CD4-positive, alpha-beta T cell treated with Interferon gamma for 1 hour (primary cell): ENCODE results near the gene OTOG.
A peak's percentile ranks its signal among the peaks of the same experiment; 100 is the strongest.

ENCODE experiments used
- DNase-seq: peaks from one replicate; pipeline ENCODE4 v3.0.0-alpha.2; 2020

Gene OTOG

DNA sequence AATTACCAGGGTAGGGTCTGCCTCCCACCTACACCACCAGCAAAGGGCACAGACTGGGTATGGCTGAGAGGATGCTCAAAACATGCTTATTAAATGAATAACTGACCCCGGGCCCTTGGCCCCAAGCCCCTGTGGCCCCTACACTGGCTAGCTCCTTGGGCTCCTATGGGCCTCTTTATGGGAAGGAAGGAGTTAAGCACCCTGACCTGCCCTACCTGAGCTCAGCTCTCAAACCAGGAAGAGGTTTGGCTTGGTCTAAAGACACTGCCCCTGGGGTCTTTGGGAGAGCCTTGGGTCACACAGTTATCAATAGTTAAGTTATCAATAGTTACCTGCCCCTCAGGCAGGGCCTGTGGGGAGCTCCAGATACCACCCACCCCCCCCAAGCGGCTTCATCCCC, 4.0 kb upstream of the OTOG start:
- DNase-seq, result no peak

- DNase-seq, result no peak
These were observed 3.4 kb upstream of the OTOG start for GRCh38 chr11:17543574-17544180.

DNA sequence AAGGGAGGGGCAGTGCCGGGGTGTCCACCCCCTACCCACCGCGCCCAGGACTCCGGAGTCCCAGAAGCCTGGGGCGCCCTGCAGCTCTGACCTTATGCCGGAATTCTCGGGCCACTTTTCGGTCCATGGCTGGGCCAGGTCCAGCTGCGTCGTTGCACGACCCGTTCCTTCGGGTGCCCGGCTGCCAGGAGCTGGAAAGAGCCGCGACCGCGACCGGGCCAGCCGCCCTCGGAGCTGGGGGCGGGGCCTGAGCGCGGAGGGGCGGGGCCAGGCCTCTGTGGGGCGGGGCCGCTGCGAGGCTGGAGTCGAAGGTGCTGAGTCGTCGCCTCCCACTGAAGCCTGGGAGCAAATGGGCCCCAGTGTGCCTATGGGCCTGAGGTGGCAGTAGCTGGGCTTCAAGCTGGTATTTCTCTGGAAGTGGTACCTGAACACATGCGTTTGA, 2.9 kb upstream of the OTOG start, which contains the start of gene USH1C:
Gene USH1C (minus strand): TSS at position 236 of the 442 bp plus-strand sequence. CDS start 109 bp downstream, at position 127.
- peak; percentile 15 for DNase-seq

GRCh38 chr11:17546240-17546639, 819 bp upstream of the OTOG start:
- no peak for DNase-seq

DNA sequence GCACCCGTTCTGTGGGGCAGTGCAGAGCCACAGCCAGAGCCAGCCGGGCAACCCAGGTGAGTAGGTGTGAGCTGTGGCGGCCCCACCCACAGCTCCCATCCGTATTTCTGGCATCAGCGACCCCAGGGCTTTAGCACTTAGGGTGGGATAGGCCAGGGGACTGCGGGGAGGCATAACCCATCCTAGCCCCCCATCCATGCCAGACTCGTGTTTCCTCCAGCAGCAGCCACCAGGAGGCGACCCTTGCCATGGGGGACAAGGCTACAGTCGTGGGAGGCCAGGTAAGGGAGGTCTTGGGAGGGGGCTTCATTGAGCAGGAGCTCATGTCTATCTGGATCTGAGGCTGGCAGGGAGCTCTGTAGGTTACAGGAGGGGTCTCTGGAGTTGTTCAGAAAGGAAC, 873 bp downstream of the OTOG start:
- no peak for DNase-seq

DNA sequence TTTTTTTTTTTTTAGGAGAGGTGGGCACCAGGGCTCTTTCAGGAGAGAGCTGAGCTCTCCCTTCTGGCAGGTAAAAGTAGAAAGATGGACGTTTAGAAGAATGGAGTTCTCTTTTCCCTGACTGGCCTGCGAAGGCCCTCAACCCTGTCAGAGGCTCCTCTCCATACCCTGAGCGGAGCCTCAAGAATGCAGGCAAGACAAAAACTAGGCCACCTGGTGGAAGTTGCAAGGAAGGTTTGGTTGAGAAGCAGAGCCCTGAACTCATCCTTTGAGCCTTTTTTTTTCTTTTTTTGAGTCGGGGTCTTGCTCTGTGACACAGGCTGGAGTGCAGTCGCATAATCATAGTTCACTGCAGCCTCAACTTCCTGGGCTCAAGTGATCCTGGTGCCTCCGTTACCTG, 1.4 kb downstream of the OTOG start:
- DNase-seq, result no peak

- no peak for DNase-seq
These were observed 3.6 kb downstream of the OTOG start for GRCh38 chr11:17550450-17551346.

DNA sequence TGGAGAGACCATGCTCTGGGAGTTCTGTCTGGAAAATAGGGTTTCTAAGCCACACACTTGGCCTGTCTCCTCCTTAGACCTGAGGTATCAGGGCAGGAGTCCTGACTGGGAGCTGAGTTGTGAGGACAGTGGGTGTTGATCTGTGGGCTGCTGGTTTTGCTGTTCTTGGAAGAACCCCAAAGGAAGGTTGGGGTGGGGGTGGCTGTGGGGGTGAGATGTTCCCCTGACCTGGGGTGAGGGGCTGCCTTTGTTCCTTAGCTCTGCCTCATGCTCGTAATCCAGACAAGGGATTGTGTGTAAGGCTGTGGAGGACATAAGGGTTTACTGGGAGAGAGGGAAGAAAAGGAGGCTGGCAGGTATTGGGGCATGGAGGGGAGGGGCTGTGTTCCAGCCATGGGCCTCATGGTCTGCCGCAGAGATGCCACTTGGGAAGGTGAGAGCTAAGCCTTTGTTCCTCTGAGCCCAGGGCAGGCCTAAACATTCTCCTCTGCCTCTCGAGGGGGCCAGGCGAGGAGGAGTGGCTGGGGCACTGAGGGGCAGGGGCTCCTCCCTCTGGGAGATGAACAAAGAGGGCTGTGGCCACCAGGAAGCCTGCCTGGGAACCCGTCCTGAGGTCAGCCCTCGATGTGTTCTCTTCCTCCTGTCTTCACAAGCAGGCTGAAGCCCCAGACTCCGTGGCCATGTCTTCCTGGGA, 4.4 kb downstream of the OTOG start:
- no peak for DNase-seq

- DNase-seq, result no peak
These were observed 4.9 kb downstream of the OTOG start for GRCh38 chr11:17552041-17552355.

- DNase-seq, result no peak
These were observed 5.6 kb downstream of the OTOG start for GRCh38 chr11:17552392-17553248.

DNA sequence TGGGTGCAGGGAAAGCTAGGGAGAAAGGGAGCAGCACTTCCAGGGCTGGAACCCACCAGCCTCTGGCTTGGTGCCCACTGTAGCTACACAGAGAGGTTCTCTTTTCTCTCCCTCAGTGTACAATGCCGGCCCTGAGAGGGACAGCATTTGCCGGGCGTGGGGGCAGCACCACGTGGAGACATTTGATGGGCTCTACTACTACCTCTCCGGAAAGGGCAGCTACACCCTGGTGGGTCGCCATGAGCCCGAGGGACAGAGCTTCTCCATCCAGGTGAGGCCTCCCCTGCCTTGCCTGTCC, 6.1 kb downstream of the OTOG start:
- no peak for DNase-seq

- DNase-seq, result no peak
These were observed 7.4 kb downstream of the OTOG start for GRCh38 chr11:17554487-17554886.

- DNase-seq, result no peak
These were observed 9.9 kb downstream of the OTOG start for GRCh38 chr11:17556999-17557398.

DNA sequence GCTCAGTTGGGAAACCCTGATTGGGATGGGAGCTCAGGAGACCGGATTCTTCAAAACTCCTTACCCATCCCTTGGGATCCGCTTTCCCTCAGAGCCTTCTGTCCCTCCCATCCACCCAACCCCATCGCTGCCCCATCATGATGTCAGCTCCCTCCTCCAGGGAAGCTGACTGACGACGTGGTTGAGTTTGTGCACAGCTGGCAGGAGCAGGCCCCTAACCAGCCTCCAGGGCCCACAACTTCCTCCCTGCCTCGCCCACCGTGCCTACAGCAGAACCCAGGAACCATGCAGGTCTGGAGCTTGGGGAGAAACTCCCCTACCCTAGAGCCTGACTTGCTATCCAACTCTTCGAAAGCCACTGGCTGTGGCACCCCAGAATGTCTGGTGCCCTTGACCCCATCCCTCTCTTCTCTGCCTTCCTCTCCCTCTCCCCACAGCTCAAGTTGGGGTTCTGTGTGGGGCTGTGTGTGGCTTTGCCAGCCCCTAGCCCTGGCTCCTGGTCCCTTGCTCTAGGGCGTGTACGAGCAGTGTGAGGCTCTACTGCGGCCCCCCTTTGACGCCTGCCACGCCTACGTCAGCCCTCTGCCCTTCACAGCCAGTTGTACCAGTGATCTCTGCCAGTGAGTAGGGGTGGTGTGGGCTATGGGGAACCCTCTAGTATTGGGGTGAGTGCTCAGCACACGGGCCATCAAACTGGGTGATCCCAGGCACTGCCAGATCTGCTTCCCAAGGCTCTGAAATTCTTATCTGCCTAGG, 11.1 kb downstream of the OTOG start:
- no peak for DNase-seq

DNA sequence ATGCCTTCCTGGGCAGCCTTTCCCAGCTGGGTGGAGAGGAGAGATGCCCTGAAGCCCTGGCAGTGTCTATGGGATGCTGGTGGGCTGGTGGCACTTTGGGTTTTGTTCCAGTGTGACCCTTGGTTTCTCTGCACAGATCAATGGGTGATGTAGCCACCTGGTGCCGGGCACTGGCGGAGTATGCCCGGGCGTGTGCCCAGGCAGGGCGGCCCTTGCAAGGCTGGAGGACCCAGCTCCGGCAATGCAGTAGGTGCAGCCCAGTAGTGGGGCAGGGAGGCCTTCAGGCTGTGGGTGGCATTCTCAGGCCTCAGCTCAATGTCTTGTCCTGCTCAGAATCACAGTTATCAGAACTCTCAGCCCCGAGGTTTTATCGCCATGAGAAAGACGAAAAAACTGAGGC, 11.9 kb downstream of the OTOG start:
- no peak for DNase-seq

GRCh38 chr11:17559341-17560087, 12.5 kb downstream of the OTOG start:
- DNase-seq, result no peak

GRCh38 chr11:17560281-17561110, 13.4 kb downstream of the OTOG start:
- no peak for DNase-seq

DNA sequence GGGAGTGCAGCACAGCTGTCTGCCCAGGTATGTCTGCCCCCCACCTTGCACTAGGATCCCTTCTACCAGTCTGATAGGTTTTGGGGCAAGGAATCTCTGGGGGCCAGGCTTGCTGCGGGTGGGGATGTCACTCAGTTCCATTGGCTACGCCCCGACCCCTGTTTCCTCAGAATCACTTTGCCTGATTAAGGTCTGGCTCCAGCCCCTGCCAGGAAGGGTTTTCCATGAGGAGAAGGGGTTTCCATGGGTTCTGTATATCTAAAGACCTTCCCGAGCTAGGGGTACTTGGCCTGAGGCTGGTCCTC, 14.0 kb downstream of the OTOG start:
- DNase-seq, result no peak

- no peak for DNase-seq
These were observed 14.5 kb downstream of the OTOG start for GRCh38 chr11:17561526-17561925.

DNA sequence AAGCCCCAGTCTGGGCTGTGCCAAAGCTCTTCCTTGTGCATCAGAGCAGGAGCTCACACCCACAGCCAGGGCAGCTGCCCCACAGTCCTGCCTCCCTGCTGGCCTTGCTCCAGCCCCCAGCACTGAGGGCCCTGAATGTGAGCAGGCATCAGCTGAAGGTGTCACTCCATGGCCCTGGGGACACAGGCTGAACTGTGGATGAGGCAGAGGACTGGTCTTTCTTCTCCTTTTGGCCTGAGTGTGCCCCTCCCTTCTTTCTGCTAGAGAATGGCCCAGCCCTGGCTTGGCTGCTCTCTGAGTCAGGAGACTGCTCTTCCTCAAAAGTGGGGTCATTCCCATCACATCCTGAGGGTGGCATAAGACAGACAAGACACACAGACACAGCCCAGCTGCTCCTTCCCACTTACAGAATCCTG, 16.2 kb downstream of the OTOG start:
- no peak for DNase-seq
